Sigmoid colon (tissue), 4 donors: ENCODE results near the gene CLCN1.

ENCODE experiments used
- CTCF ChIP-seq, 4 experiments: fragments of 450-650 bp in 3 of 4; fragments of 200-600 bp in 1 of 4; IDR thresholded peaks; one replicate each; pipeline ENCODE4 v1.5.1; 2016 to 2019; ENCODE audit warnings: antibody characterized with exemption in 4 of 4, mild to moderate bottlenecking in 3 of 4, moderate library complexity in 2 of 4
- EP300 ChIP-seq, 4 donors: sonication (generic); formaldehyde crosslinking; IDR thresholded peaks; one replicate each; pipeline ENCODE4 v1.6.1; 2017; ENCODE audit warnings: antibody characterized with exemption in 4 of 4
- POLR2A ChIP-seq, 2 donors: fragments of 450-650 bp; IDR thresholded peaks; one replicate each; pipeline ENCODE4 v1.6.1; 2016; ENCODE audit warnings: antibody characterized with exemption in 2 of 2, mild to moderate bottlenecking in 2 of 2, moderate library complexity in 2 of 2

DNA sequence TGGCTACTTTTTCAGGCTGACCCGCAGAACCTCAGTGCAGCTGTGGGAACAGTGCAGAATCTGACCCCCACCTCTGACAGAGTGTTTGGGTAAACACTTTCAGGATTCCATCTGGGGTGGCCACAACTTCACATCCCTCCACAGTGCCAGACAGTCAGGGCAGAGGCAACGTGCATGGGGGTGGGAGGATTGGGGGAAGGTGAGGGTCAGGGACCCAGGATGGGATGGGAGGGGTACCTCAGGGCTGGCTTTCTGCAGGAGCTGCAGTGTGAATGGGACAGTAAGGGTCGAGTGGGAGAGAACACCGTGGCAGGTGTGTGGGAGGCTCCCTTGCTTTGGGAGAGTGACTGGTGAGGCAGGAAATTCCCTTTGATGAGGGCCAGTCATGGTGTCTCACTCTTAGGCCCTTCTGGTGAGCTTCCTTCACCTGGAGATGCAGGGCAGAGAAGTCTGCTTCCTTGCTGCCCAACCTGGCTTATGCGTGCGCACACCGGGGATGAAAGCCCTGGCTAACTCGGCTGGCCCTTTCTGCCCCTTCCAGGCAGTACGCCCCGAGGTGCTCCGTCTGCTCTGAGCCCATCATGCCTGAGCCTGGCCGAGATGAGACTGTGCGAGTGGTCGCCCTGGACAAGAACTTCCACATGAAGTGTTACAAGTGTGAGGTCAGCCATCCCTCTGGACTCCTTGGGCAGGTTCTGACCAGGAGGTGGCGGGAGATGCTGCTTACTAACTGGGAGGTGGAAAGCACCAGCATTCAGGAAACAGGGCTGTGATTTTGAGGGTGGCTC lies 73.6 kb downstream of the CLCN1 start:
- no peak for TF ChIP-seq POLR2A (IDR thresholded peaks at IDR 0.05)
- no peak for TF ChIP-seq CTCF (IDR thresholded peaks at IDR 0.05)
- TF ChIP-seq EP300 (IDR thresholded peaks at IDR 0.05): no peak
